HCT116 (cell line): ENCODE data around the gene BRD4. TPM values are rescaled to one million over a fixed set of nuclear protein-coding genes. Genes with fewer than 3 reads are reported as not detected.

Experiments used
- ATAC-seq: fragments of 200-7000 bp; cut with Tn5 transposase; 2 replicates; pipeline ENCODE4 v1.9.1; 2020; ENCODE audit warnings: mild to moderate bottlenecking, moderate library complexity
- BruUV-seq: library from RNA; stranded (reverse); fragments of 400-500 nt; replicated peaks from 2 replicates; lab custom pipeline; 2021; lab: Mats Ljungman, UMichigan
- CTCF ChIA-PET: fragments of 300-600 bp; sonication (Branson Sonifier 250); formaldehyde crosslinking; loops from one replicate; lab custom pipeline; 2021; ENCODE audit warnings: antibody characterized with exemption; lab: Charles Lee
- POLR2A ChIA-PET: fragments of 300-600, 350-600 bp; sonication (Branson Sonifier 250); formaldehyde crosslinking; loops from one replicate; lab custom pipeline; 2021; ENCODE audit warnings: antibody characterized with exemption; lab: Charles Lee
- RAD21 ChIA-PET, 2 experiments: fragments of 300-600 bp; sonication (Branson Sonifier 250); formaldehyde crosslinking; loops; one replicate each; lab custom pipeline; 2023; ENCODE audit warnings: low total read pairs in 2 of 2; ENCODE audit not compliant: uncharacterized antibody in 2 of 2, unreplicated experiment in 2 of 2, low non-redundant PET in 1 of 2; lab: Charles Lee
- DNase-seq: peaks from one replicate; pipeline ENCODE4 v3.0.0-alpha.2; 2010; ENCODE audit warnings: low read depth, low spot score
- H2AFZ ChIP-seq: fragments of 200-600 bp; shearing (Covaris generic), sonication (generic); 2 replicates; pipeline ENCODE4 v1.6.1; 2017; ENCODE audit warnings: low read depth, mixed run types, mixed read lengths, antibody characterized with exemption, low read length; ENCODE audit not compliant: poor library complexity, severe bottlenecking
- H3K27ac ChIP-seq: 2 replicates; pipeline ENCODE4 v1.5.1; 2012; ENCODE audit warnings: low read depth, low read length
- H3K27me3 ChIP-seq: fragments of 200-600 bp; sonication (generic); 2 replicates; pipeline ENCODE4 v1.6.1; 2016; ENCODE audit warnings: mixed run types, low read length, mixed read lengths; ENCODE audit not compliant: insufficient read depth
- H3K36me3 ChIP-seq, 2 experiments: fragments of 200-500 bp in 1 of 2; fragments of 200-600 bp in 1 of 2; sonication (Bioruptor generic) in 1 of 2; sonication (generic) in 1 of 2; 2 replicates each; pipeline versions ENCODE4 v1.5.1 to v1.6.1; 2014 to 2016; ENCODE audit warnings: low read length in 2 of 2, inconsistent platforms in 1 of 2, mixed read lengths in 1 of 2, mixed run types in 1 of 2; ENCODE audit not compliant: insufficient read depth in 2 of 2, control insufficient read depth in 1 of 2
- H3K4me1 ChIP-seq, 2 experiments: fragments of 200-600 bp in 1 of 2; sonication (generic) in 1 of 2; 2 replicates each; pipeline versions ENCODE4 v1.5.1 to v1.6.1; 2012 to 2017; ENCODE audit warnings: low read length in 2 of 2, inconsistent platforms in 1 of 2, mild to moderate bottlenecking in 1 of 2, mixed read lengths in 1 of 2, mixed run types in 1 of 2, moderate library complexity in 1 of 2; ENCODE audit not compliant: insufficient read depth in 2 of 2, control insufficient read depth in 1 of 2
- H3K4me2 ChIP-seq: fragments of 200-600 bp; sonication (generic); 2 replicates; pipeline ENCODE4 v1.6.1; 2017; ENCODE audit warnings: mixed run types, low read length, mixed read lengths
- H3K4me3 ChIP-seq, 2 experiments: fragments of 200-600 bp in 1 of 2; sonication (generic) in 1 of 2; replicated peaks in 1 of 2; 2 replicates each; pipeline ENCODE4 v1.5.1; 2011 to 2016; ENCODE audit warnings: low read length in 2 of 2, control low read depth in 1 of 2, low read depth in 1 of 2, mild to moderate bottlenecking in 1 of 2, mixed read lengths in 1 of 2, mixed run types in 1 of 2
- H3K79me2 ChIP-seq: fragments of 200-600 bp; sonication (generic); 2 replicates; pipeline ENCODE4 v1.6.1; 2017; ENCODE audit warnings: mild to moderate bottlenecking, mixed run types, low read length, moderate library complexity, mixed read lengths; ENCODE audit not compliant: insufficient read depth
- H3K9ac ChIP-seq: fragments of 200-600 bp; sonication (generic); 2 replicates; pipeline ENCODE4 v1.6.1; 2016; ENCODE audit warnings: low read length, mixed read lengths
- H3K9me2 ChIP-seq: fragments of 200-600 bp; sonication (generic), shearing (Covaris generic); 2 replicates; pipeline ENCODE4 v1.6.1; 2017; ENCODE audit warnings: mixed run types, mild to moderate bottlenecking, moderate library complexity; ENCODE audit not compliant: insufficient read depth
- H3K9me3 ChIP-seq, 2 experiments: fragments of 200-500 bp in 1 of 2; fragments of 200-600 bp in 1 of 2; sonication (Bioruptor generic) in 1 of 2; sonication (generic) in 1 of 2; 2 replicates each; pipeline ENCODE4 v1.6.1; 2014 to 2017; ENCODE audit warnings: low read length in 2 of 2, mixed read lengths in 2 of 2, inconsistent platforms in 1 of 2, low read depth in 1 of 2, mild to moderate bottlenecking in 1 of 2, mixed run types in 1 of 2, moderate library complexity in 1 of 2; ENCODE audit not compliant: control insufficient read depth in 1 of 2, insufficient read depth in 1 of 2
- H4K20me1 ChIP-seq: fragments of 200-600 bp; sonication (generic), shearing (Covaris generic); 2 replicates; pipeline ENCODE4 v1.6.1; 2017; ENCODE audit warnings: mixed run types, mild to moderate bottlenecking, moderate library complexity; ENCODE audit not compliant: insufficient read depth
- EGR1 ChIP-seq: IDR thresholded peaks from 2 replicates; pipeline ENCODE4 v1.6.1; 2012; ENCODE audit warnings: low read depth
- FOSL1 ChIP-seq: IDR thresholded peaks from 2 replicates; pipeline ENCODE4 v1.6.1; 2012; ENCODE audit warnings: low read depth
- JUND ChIP-seq: IDR thresholded peaks from 2 replicates; pipeline ENCODE4 v1.6.1; 2012
- MAX ChIP-seq: IDR thresholded peaks from 2 replicates; pipeline ENCODE4 v1.6.1; 2012
- POLR2A ChIP-seq: IDR thresholded peaks from 2 replicates; pipeline ENCODE4 v1.7.0; 2011; ENCODE audit warnings: borderline replicate concordance; ENCODE audit not compliant: insufficient read depth, insufficient read length; ENCODE audit errors: extremely low read depth
- POLR2AphosphoS5 ChIP-seq: IDR thresholded peaks from 2 replicates; pipeline ENCODE4 v1.6.1; 2011; ENCODE audit warnings: mild to moderate bottlenecking, low read depth, low read length, moderate library complexity
- SIN3A ChIP-seq: IDR thresholded peaks from 2 replicates; pipeline ENCODE4 v1.6.1; 2012; ENCODE audit warnings: low read depth
- SP1 ChIP-seq: IDR thresholded peaks from 2 replicates; pipeline ENCODE4 v1.6.1; 2012; ENCODE audit warnings: low read depth
- TCF7L2 ChIP-seq: IDR thresholded peaks from 2 replicates; pipeline ENCODE4 v1.7.0; 2011; ENCODE audit warnings: borderline replicate concordance, inconsistent platforms; ENCODE audit not compliant: insufficient read depth, insufficient read length; ENCODE audit errors: extremely low read depth
- YY1 ChIP-seq: IDR thresholded peaks from 2 replicates; pipeline ENCODE4 v1.6.1; 2011; ENCODE audit warnings: low read length, low read depth, moderate library complexity, mild to moderate bottlenecking; ENCODE audit not compliant: insufficient replicate concordance; ENCODE audit errors: extremely low read depth
- ZBTB33 ChIP-seq: IDR thresholded peaks from 2 replicates; pipeline ENCODE4 v1.6.1; 2011; ENCODE audit warnings: mild to moderate bottlenecking, low read length, moderate library complexity; ENCODE audit not compliant: insufficient replicate concordance; ENCODE audit errors: extremely low read depth
- ZFX ChIP-seq: fragments of 450-650 bp; IDR thresholded peaks from 2 replicates; pipeline ENCODE4 v1.6.1; 2017
- intact Hi-C: fragments of 100-400 bp; cut with micrococcal nuclease; formaldehyde crosslinking; loops from 2 replicates; pipeline ENCODE4 v1.10.0; 2022
- total RNA-seq: library from RNA; stranded (reverse); gene quantifications from one replicate; pipeline ENCODE4 v1.2.1, GENCODE V29; 2021; ENCODE audit not compliant: unreplicated experiment

Gene BRD4
- total RNA-seq, 1 experiment from 2014 or later, result 52.9 TPM

- Histone ChIP-seq H3K9ac (no peak overlapping the region), H3K9me2 (no peaks in the 10 kb centered on the region), H4K20me1 (no peaks in the 10 kb centered on the region), H3K4me1 (peaks cover 24 to 45% of the 10 kb centered on the region in 2 experiments), H3K9me3 (no peaks in the 10 kb centered on the region), H3K36me3 (peaks cover 0 to 4% of the 10 kb centered on the region in 2 experiments; a peak in 2 of 4 replicates), H3K79me2 (no peaks in the 10 kb centered on the region), H3K27me3 (no peaks in the 10 kb centered on the region), H3K4me3 (no peak overlapping the region), H3K27ac (no peak overlapping the region), H3K4me2 (no peak overlapping the region), H2AFZ (no peak overlapping the region)
- BruUV-seq, result no TSS peak
- ATAC-seq (no peak), DNase-seq (no peak)
- POLR2A ChIA-PET, result no interaction called here
- intact Hi-C loops, result no loop called here
- CTCF ChIA-PET, result no interaction called here
- TF ChIP-seq EGR1 (no peak), TCF7L2 (no peak), ZBTB33 (no peak), SP1 (no peak), ZFX (no peak), SIN3A (no peak), FOSL1 (no peak), MAX (no peak), YY1 (no peak), POLR2AphosphoS5 (no peak), POLR2A (no peak), JUND (no peak)
- RAD21 ChIA-PET, result no interaction called here
Observed at GRCh38 chr19:15197942-15198341, 134.4 kb downstream of the BRD4 start.
